Mesothelial cell of epicardium (in vitro differentiated cells): ENCODE measurements around the gene CAV3. TPM values are rescaled to one million over a fixed set of nuclear protein-coding genes. Genes with fewer than 3 reads are reported as not detected.

ENCODE experiments used
- DNase-seq, 2 experiments: peaks; one replicate each; pipeline ENCODE4 v3.0.0; 2021; ENCODE audit warnings: low spot score in 2 of 2; ENCODE audit not compliant: unreplicated experiment in 2 of 2
- H3K27ac Mint-ChIP-seq: 2 replicates; pipeline ENCODE4 v1.8.0; 2021; ENCODE audit warnings: mixed read lengths
- H3K27me3 Mint-ChIP-seq: 2 replicates; pipeline ENCODE4 v1.8.0; 2021; ENCODE audit warnings: low read depth, mixed read lengths
- H3K36me3 Mint-ChIP-seq: 2 replicates; pipeline ENCODE4 v1.8.0; 2021; ENCODE audit warnings: mixed read lengths
- H3K4me1 Mint-ChIP-seq: 2 replicates; pipeline ENCODE4 v1.8.0; 2021; ENCODE audit warnings: mixed read lengths
- H3K4me3 Mint-ChIP-seq: 2 replicates; pipeline ENCODE4 v1.8.0; 2021; ENCODE audit warnings: mild to moderate bottlenecking, moderate library complexity, mixed read lengths
- H3K9me3 Mint-ChIP-seq: 2 replicates; pipeline ENCODE4 v1.8.0; 2021; ENCODE audit warnings: mixed read lengths
- total RNA-seq: library from RNA; stranded (reverse); gene quantifications from 3 replicates; pipeline ENCODE4 v1.2.1, GENCODE V29; 2021
- TF ChIP-seq, protein P1 (sequence below): fragments of 200-600 bp; sonication (generic); IDR thresholded peaks from one replicate; pipeline ENCODE4 v1.5.0; 2021; ENCODE audit warnings: antibody characterized with exemption; ENCODE audit not compliant: unreplicated experiment

The CAV3 gene
- total RNA-seq, 1 donor from 2014 or later = not detected

DNA sequence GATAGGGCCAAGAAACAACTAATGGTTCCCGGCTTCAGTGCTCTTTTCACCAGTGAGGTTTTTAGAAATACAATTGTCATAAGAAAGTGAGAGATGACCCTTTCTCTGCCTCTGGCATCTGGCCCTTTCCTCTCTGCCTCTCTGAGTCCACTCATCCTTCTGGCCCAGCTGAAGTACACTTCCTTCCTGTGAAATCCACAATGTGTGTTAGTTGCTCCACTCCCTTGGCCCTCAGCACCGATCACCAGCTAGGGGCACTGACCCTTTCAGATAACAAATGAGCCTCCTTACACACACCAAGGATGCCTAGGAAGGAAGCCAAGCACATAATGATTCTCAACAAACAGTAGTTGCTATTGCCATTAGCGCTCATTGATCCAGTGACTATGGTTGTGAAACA is 2.9 kb upstream of the CAV3 start:
- no peak overlapping the region for H3K27ac Mint-ChIP-seq
- H3K4me1 Mint-ChIP-seq = peaks cover 15% of the 10 kb centered on the region
- peaks cover 9% of the 10 kb centered on the region for H3K9me3 Mint-ChIP-seq
- H3K36me3 Mint-ChIP-seq = no peaks in the 10 kb centered on the region
- TF ChIP-seq, protein P1, sequence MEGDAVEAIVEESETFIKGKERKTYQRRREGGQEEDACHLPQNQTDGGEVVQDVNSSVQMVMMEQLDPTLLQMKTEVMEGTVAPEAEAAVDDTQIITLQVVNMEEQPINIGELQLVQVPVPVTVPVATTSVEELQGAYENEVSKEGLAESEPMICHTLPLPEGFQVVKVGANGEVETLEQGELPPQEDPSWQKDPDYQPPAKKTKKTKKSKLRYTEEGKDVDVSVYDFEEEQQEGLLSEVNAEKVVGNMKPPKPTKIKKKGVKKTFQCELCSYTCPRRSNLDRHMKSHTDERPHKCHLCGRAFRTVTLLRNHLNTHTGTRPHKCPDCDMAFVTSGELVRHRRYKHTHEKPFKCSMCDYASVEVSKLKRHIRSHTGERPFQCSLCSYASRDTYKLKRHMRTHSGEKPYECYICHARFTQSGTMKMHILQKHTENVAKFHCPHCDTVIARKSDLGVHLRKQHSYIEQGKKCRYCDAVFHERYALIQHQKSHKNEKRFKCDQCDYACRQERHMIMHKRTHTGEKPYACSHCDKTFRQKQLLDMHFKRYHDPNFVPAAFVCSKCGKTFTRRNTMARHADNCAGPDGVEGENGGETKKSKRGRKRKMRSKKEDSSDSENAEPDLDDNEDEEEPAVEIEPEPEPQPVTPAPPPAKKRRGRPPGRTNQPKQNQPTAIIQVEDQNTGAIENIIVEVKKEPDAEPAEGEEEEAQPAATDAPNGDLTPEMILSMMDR = no peak
- no peak overlapping the region for H3K4me3 Mint-ChIP-seq
- DNase-seq = no peak
- H3K27me3 Mint-ChIP-seq = no peaks in the 10 kb centered on the region

DNA sequence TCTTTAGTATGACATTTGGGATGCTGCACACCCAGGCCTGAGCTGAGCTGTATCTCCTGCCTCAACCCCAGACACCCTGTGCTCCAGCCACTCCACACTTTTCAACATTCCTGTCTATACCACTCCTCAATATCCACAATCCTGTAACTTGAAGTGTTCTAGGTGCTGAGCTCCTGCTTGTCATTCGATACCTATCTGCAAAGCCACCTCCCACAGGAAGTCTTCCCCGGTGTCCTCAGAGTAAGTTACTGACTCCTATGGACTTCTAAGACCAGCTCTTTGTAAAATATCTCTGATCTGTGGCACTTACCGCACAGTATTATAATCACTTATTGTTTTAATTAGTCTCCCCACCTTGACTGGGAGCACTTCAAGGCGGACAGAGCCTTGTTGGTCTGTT is 1.2 kb upstream of the CAV3 start:
- TF ChIP-seq, protein P1 = no peak
- Mint-ChIP-seq H3K4me1 (peaks cover 13% of the 10 kb centered on the region), H3K27me3 (no peaks in the 10 kb centered on the region), H3K4me3 (no peak overlapping the region), H3K27ac (no peak overlapping the region), H3K9me3 (no peaks in the 10 kb centered on the region), H3K36me3 (no peaks in the 10 kb centered on the region)
- no peak for DNase-seq

DNA sequence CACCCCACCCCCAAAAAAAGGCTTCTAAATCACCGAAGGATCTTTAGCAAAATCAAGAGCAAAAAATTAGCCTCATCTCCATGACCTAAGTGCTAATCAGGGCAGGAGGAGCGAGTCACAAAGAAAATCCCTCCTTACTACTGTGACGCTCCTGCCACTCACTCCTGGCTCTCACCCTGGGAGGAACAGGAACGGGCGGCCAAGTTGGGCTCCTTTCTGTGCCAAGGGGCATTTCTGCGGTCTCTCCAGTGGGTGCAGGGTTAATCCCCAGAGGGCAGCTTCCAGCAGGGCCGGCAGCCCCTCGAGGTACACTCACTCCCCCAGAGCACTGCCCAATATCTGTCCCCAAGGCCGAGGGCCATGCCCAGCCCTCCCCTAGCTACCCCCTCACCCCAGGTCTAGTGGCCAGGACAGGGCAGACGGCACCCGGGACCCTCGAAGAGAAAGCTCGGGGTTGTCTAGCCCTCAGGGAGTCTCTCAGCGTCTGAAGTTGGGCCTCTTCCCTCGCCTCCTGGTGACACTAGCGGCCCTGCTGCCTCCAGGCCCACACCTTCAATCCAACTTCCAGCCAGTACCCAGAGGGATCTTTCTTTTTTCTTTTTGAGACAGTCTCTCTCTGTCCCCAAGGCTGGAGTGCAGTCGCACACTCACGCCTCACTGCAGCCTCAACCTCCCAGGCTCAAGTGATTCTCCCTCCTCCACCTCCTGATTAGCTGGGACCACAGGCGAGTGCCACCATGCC is 706 bp downstream of the CAV3 start:
- no peak overlapping the region for H3K27ac Mint-ChIP-seq
- H3K9me3 Mint-ChIP-seq = no peaks in the 10 kb centered on the region

DNA sequence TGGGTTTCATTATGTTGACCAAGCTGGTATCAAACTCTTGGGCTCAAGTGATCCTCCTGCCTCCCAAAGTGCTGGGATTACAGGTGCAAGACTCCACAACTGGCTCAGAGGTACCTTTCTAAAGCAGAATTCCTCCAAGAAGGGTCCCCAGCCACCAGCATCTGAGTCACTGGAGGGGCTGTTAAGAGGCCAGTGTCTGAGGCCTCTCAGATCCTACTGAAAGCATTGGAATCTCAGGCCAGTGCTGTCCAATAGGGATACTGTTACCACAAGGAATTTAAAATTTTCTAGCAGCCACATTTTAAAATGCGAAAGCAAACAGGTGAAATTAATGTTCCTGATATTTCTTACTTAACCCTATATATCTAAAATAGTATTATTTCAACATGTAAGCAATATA is 1.3 kb downstream of the CAV3 start:
- Mint-ChIP-seq H3K9me3 (no peaks in the 10 kb centered on the region), H3K4me1 (peaks cover 8% of the 10 kb centered on the region), H3K27ac (no peak overlapping the region), H3K4me3 (no peak overlapping the region), H3K36me3 (no peaks in the 10 kb centered on the region), H3K27me3 (no peaks in the 10 kb centered on the region)
- DNase-seq = no peak
- TF ChIP-seq, protein P1 = no peak

More for the DNA sequence above, 706 bp downstream of the CAV3 start:
- no peak overlapping the region for H3K4me3 Mint-ChIP-seq
- H3K27me3 Mint-ChIP-seq = no peaks in the 10 kb centered on the region
- H3K36me3 Mint-ChIP-seq = no peaks in the 10 kb centered on the region
- H3K4me1 Mint-ChIP-seq = peaks cover 8% of the 10 kb centered on the region
- TF ChIP-seq, protein P1 = no peak
- DNase-seq = no peak

DNA sequence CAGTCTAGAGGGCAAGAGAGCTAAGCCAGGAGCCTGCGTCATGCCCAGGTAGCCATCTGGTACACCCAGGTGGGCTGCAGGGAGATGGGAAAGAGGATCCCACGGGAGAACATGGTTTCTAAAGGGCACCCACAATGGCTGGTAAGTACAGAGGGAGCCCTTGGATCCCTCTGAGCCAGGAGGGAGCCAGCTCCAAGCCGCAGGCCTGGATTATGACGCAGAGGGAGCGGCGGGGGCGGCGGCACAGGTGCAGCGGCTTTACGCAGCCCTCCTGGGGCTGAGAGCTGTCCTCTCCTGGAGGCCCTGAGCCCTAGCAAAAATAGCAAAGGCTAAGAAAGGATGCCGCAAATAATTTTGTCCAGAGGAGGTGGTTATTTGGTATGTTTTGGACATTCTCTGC is 2.8 kb downstream of the CAV3 start:
- DNase-seq = no peak
- H3K27ac Mint-ChIP-seq = no peak overlapping the region
- no peaks in the 10 kb centered on the region for H3K36me3 Mint-ChIP-seq
- no peak overlapping the region for H3K4me3 Mint-ChIP-seq
- TF ChIP-seq, protein P1 = no peak
- peaks cover 6% of the 10 kb centered on the region for H3K4me1 Mint-ChIP-seq
- H3K9me3 Mint-ChIP-seq = no peaks in the 10 kb centered on the region
- no peaks in the 10 kb centered on the region for H3K27me3 Mint-ChIP-seq
